ENCODE measurements around the gene SPA17. TPM values are rescaled to one million over a fixed set of nuclear protein-coding genes. Genes with fewer than 3 reads are reported as not detected.

Gene SPA17
- total RNA-seq, 4 donors from 2014 or later, result 0.38 to 2.0 (median 0.44) TPM; not detected in 1

DNA sequence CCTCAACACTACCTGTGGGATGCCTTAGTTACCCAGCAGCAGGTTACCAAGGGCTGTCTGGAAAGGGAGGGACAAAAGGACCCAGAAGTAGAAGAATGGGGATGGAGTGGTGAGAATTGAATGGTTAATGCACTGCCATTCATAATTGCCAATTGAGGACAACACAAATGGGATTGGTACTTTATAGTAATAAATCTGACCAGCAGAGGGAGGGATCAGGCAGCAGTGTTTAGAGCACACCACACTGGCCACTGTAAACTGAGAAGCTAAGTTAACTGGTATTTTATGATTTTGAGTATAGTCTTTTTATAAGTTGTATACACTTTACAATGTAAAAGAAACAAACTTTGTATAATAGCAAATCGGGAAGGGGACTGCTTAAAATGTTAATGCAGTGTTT lies 40.3 kb upstream of the SPA17 start:
- Histone ChIP-seq H3K27me3 (no peaks in the 10 kb centered on the region), H3K27ac (no peak overlapping the region), H3K36me3 (peaks cover 0 to 92% of the 10 kb centered on the region in 2 donors), H3K9me3 (no peaks in the 10 kb centered on the region), H3K4me3 (no peak overlapping the region), H3K4me1 (no peaks in the 10 kb centered on the region)
- in situ Hi-C loops (cut with MboI; ENCODE audit: low sequenced_read_pairs in 4 of 4) (no loop called here), intact Hi-C loops (cut with DNase I; ENCODE audit: low total_unique reads) (no loop called here)
- TF ChIP-seq, protein P1, sequence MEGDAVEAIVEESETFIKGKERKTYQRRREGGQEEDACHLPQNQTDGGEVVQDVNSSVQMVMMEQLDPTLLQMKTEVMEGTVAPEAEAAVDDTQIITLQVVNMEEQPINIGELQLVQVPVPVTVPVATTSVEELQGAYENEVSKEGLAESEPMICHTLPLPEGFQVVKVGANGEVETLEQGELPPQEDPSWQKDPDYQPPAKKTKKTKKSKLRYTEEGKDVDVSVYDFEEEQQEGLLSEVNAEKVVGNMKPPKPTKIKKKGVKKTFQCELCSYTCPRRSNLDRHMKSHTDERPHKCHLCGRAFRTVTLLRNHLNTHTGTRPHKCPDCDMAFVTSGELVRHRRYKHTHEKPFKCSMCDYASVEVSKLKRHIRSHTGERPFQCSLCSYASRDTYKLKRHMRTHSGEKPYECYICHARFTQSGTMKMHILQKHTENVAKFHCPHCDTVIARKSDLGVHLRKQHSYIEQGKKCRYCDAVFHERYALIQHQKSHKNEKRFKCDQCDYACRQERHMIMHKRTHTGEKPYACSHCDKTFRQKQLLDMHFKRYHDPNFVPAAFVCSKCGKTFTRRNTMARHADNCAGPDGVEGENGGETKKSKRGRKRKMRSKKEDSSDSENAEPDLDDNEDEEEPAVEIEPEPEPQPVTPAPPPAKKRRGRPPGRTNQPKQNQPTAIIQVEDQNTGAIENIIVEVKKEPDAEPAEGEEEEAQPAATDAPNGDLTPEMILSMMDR (IDR thresholded peaks at IDR 0.05 in 4 of 5, conservative IDR thresholded peaks at IDR 0.05 in 1 of 5), result no peak
- TF ChIP-seq POLR2A (IDR thresholded peaks at IDR 0.05), result no peak
- ATAC-seq (no peak), DNase-seq (no peak)

DNA sequence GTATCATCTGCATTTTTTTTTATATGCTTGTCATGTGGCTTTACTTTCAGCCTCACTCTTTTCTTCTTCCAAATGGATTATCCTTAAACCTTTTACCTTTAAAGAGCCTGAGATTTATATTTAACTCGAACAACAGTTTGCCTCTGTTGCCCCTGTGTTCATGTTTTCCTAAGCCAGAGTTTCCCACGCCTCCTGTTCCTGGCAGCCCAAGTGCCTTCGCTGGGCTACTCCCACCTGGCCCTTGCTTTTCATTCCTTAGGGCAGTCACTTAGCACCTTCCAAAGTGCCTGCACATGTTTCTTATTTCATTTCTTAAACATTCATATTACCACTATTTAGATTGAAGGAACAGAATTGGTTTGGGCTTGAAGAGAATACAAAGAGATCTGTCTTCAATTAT lies 37.8 kb upstream of the SPA17 start:
- Histone ChIP-seq H3K4me1 (no peaks in the 10 kb centered on the region), H3K27ac (no peak overlapping the region), H3K36me3 (peaks cover 0 to 88% of the 10 kb centered on the region in 2 donors), H3K9me3 (no peaks in the 10 kb centered on the region), H3K27me3 (no peaks in the 10 kb centered on the region), H3K4me3 (no peak overlapping the region)
- in situ Hi-C loops (cut with MboI; ENCODE audit: low sequenced_read_pairs in 4 of 4), result no loop called here
- DNase-seq, result no peak
- no peak for ATAC-seq
- TF ChIP-seq, protein P1 (IDR thresholded peaks at IDR 0.05 in 4 of 5, conservative IDR thresholded peaks at IDR 0.05 in 1 of 5), result no peak
- no peak for TF ChIP-seq POLR2A (IDR thresholded peaks at IDR 0.05)
- intact Hi-C loops (cut with DNase I; ENCODE audit: low total_unique reads), result no loop called here

- ATAC-seq, result no peak
- peaks cover 0 to 63% of the 10 kb centered on the region in 2 donors for H3K36me3 ChIP-seq
- intact Hi-C loops (cut with DNase I; ENCODE audit: low total_unique reads) (no loop called here), in situ Hi-C loops (cut with MboI; ENCODE audit: low sequenced_read_pairs in 4 of 4) (no loop called here)
- H3K4me3 ChIP-seq, result no peak overlapping the region
- no peak for DNase-seq
- TF ChIP-seq, protein P1 (IDR thresholded peaks at IDR 0.05 in 4 of 5, conservative IDR thresholded peaks at IDR 0.05 in 1 of 5), result no peak
- H3K4me1 ChIP-seq, result no peaks in the 10 kb centered on the region
- no peaks in the 10 kb centered on the region for H3K27me3 ChIP-seq
- H3K9me3 ChIP-seq, result no peaks in the 10 kb centered on the region
- no peak overlapping the region for H3K27ac ChIP-seq
These were observed 35.2 kb upstream of the SPA17 start for GRCh38 chr11:124638500-124638899.

GRCh38 chr11:124639186-124639585 lies 34.5 kb upstream of the SPA17 start:
- Histone ChIP-seq H3K9me3 (no peaks in the 10 kb centered on the region), H3K4me3 (no peak overlapping the region), H3K27ac (no peak overlapping the region), H3K36me3 (peaks cover 0 to 56% of the 10 kb centered on the region in 2 donors), H3K4me1 (no peaks in the 10 kb centered on the region), H3K27me3 (no peaks in the 10 kb centered on the region)
- DNase-seq (no peak), ATAC-seq (no peak)
- intact Hi-C loops (cut with DNase I; ENCODE audit: low total_unique reads) (no loop called here), in situ Hi-C loops (cut with MboI; ENCODE audit: low sequenced_read_pairs in 4 of 4) (no loop called here)
- TF ChIP-seq, protein P1 (IDR thresholded peaks at IDR 0.05 in 4 of 5, conservative IDR thresholded peaks at IDR 0.05 in 1 of 5), result no peak
- TF ChIP-seq POLR2A (IDR thresholded peaks at IDR 0.05), result no peak

DNA sequence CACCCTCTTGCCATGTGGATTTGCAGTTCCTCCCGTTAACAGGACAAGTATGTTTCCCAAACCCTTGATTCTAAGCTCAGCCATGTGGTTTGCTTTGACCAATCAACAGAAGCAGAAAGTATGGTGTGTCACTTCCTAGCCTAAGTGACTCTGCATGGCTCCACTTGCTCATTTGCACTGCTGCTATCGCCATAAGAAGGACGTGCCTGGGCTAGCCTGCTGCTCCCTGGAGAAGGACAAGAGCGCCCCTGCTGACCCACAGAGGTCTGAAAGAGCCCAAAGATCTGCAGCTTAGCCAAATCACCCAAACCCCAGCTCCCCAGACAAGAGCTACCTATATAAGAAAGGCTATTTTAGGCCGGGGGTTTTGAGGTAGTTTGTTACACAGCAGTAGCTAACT lies 33.0 kb upstream of the SPA17 start:
- intact Hi-C loops (cut with DNase I; ENCODE audit: low total_unique reads), result no loop called here

More for the DNA sequence above, 33.0 kb upstream of the SPA17 start:
- Histone ChIP-seq H3K4me3 (no peak overlapping the region), H3K9me3 (no peaks in the 10 kb centered on the region), H3K27me3 (no peaks in the 10 kb centered on the region), H3K27ac (no peak overlapping the region), H3K4me1 (no peaks in the 10 kb centered on the region), H3K36me3 (peaks cover 0 to 43% of the 10 kb centered on the region in 2 donors)
- DNase-seq (no peak), ATAC-seq (no peak)
- in situ Hi-C loops (cut with MboI; ENCODE audit: low sequenced_read_pairs in 4 of 4), result no loop called here
- TF ChIP-seq POLR2A (IDR thresholded peaks at IDR 0.05), result no peak
- TF ChIP-seq, protein P1 (IDR thresholded peaks at IDR 0.05 in 4 of 5, conservative IDR thresholded peaks at IDR 0.05 in 1 of 5), result no peak

All from gastrocnemius medialis (tissue), 4 donors.